SW480 (cell line): Measurements from ENCODE around the gene HCAR1.
"Not testable (repeated sequence)": the region's sequence is repeated elsewhere in the genome, so short reads cannot be mapped to it uniquely, and the experiment has no call there.

Experiments used
- DNase-seq: peaks from one replicate; pipeline ENCODE4 v3.0.0-alpha.2; 2016; ENCODE audit warnings: low spot score

HCAR1 gene

GRCh38 chr12:122730215-122731014 is at the start of gene HCAR1:
Gene HCAR1 (minus strand): TSS chr12:122730844. CDS start chr12:122730339, 505 bp downstream.
- DNase-seq = no peak

GRCh38 chr12:122757568-122757967 is 26.9 kb upstream of the HCAR1 start:
- no peak for DNase-seq

- DNase-seq = no peak
These were observed 24.1 kb upstream of the HCAR1 start for GRCh38 chr12:122754790-122755189.

- DNase-seq = no peak
These were observed 22.6 kb upstream of the HCAR1 start for GRCh38 chr12:122753319-122753650.

GRCh38 chr12:122752464-122753318 is 22.0 kb upstream of the HCAR1 start, which contains the start of gene DENR:
Gene DENR (plus strand): TSS chr12:122752824. CDS start chr12:122753702, 878 bp downstream.
- DNase-seq = peak; percentile 96

- not testable (repeated sequence) for DNase-seq
These were observed 20.3 kb upstream of the HCAR1 start for GRCh38 chr12:122750781-122751515.

- peak; percentile 29 for DNase-seq
These were observed 19.1 kb upstream of the HCAR1 start for GRCh38 chr12:122749569-122750332.

- no peak for DNase-seq
These were observed 16.8 kb upstream of the HCAR1 start for GRCh38 chr12:122747224-122748135.

- no peak for DNase-seq
These were observed 13.4 kb upstream of the HCAR1 start for GRCh38 chr12:122743895-122744525.

- no peak for DNase-seq
These were observed 9.7 kb upstream of the HCAR1 start for GRCh38 chr12:122740351-122740750.

GRCh38 chr12:122738571-122738970 is 7.9 kb upstream of the HCAR1 start:
- DNase-seq = peak; percentile 55

GRCh38 chr12:122732611-122733010 is 2.0 kb upstream of the HCAR1 start:
- DNase-seq = no peak

GRCh38 chr12:122732170-122732569 is 1.5 kb upstream of the HCAR1 start:
- DNase-seq = no peak

GRCh38 chr12:122729583-122730214 is 945 bp downstream of the HCAR1 start:
- DNase-seq = no peak

- DNase-seq = peak; percentile 59
These were observed 4.5 kb downstream of the HCAR1 start for GRCh38 chr12:122726080-122726558.

- DNase-seq = no peak
These were observed 5.1 kb downstream of the HCAR1 start for GRCh38 chr12:122725452-122726079.

- no peak for DNase-seq
These were observed 5.9 kb downstream of the HCAR1 start for GRCh38 chr12:122724641-122725243.

GRCh38 chr12:122722387-122722786 is 8.3 kb downstream of the HCAR1 start:
- no peak for DNase-seq
